NCI-H345 treated with DMSO at 0.1 percent for 48 hours (cell line): Measurements from ENCODE around the gene CBLN3.
"Not testable (repeated sequence)": the region's sequence is repeated elsewhere in the genome, so short reads cannot be mapped to it uniquely, and the experiment has no call there.

Experiments
- DNase-seq: peaks from one replicate; lab custom pipeline; 2025; ENCODE audit not compliant: unreplicated experiment; lab: John Stamatoyannopoulos, UW

The CBLN3 gene

DNA sequence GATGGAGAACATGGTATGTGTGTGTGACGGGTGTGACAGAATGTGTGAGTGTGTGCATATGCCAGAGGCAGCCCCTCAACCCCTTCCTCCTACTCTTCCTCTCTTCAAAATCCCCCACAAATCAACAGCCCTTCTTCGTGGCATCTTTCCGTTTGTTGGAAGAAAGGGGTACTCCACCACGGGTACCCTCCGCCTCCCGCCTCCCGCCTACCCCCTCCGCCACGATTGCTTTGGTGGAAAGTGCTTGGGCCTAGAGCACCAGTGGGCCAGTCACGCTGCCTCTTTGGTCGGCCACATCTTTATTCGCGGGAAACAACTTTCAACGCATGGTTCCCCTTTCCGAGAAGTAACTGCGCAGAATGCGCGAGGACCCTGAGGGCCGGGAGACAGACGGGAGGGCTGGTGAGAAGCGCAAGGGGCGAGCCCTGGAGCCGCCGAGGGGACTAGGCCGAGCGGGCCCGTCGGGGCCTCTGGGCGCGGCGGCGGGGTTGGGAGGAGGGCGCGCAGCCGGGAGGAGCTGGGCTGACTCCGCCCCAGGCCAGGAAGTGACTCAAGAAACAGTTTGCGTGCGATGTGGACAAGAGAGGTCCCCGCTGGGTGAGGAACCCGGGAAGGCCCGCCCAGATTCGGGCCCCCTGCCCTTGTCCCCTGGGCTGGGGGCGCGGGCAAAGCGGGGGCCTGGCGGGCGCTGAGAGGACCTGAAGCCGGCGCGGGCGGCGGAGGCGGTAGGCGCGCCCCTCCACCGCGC is at the start of gene CBLN3, which contains the start of gene KHNYN:
CBLN3 (minus strand) TSS at position 274 of the 748 bp plus-strand sequence. CDS start 614 bp downstream, outside the sequence.
KHNYN (plus strand) TSS at position 560 of the 748 bp plus-strand sequence. CDS start 777 bp downstream, outside the sequence.
- no peak for DNase-seq

DNA sequence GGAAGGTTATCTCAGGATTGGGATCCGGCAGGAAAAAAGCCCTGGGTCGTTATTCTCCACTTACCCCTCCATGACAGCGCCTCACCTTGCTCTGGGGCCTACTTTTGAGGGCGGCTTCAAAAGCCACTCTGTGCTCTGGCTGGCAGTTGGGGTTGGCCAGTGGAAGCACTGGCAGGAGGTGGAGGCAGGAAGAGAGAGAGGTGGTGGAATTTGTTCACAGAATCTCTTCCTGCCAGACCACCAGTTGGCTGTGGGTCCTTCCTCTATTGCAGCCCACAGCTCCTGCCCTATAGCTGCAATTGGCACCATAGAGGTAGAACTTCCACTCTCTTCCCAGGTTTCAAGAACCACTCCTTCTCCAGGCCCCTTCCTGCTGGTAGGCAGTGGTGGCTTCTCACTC is 45.8 kb upstream of the CBLN3 start:
- no peak for DNase-seq

DNA sequence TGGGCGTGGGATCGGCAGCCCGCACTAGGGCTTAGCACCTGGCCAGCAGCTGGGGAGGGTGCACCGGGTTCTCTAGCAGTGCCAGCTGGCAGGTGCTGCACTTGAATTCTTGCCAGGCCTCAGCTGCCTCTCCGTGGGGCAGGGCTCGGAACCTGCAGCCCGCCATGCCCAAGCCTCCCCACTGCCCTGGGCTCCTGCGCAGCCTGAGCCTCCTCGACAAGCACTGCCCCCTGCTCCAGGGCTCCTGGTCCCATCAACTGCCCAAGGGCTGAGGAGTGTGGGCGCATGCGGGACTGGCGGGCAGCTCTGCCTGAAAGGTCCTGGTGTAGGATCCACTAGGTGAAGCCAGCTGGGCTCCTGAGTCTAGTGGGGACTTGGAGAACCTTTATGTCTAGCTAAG is 43.7 kb upstream of the CBLN3 start:
- DNase-seq, result no peak

DNA sequence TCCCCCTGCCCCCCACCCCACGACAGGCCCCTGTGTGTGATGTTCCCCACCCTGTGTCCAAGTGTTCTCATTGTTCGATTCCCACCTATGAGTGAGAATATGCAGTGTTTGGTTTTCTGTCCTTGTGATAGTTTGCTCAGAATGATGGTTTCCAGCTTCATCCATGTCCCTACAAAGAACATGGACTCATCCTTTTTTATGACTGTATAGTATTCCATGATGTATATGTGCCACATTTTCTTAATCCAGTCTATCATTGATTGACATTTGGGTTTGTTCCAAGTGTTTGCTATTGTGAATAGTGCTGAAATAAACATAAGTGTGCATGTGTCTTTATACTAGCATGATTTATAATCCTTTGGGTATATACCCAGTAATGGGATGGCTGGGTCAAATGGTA is 41.0 kb upstream of the CBLN3 start:
- DNase-seq, result not testable (repeated sequence)

DNA sequence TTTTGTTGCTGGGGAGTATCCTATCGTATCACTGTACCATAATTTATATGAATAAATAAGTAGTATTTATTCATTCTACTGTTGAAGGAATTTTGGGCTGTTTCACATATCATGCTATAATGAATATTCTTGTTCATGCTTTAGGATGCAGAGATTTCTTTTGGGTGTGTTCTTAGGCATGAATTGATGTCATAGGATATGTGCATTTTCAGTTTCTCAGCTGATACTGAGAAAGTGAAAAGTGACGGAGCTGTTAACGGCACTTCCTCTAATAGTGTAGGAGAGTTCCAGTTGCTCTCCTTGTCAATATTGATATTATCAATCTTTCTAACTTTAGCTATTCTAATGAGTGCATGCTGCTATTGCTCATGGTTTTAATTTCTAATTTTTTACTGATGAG is 36.3 kb upstream of the CBLN3 start:
- DNase-seq, result no peak

DNA sequence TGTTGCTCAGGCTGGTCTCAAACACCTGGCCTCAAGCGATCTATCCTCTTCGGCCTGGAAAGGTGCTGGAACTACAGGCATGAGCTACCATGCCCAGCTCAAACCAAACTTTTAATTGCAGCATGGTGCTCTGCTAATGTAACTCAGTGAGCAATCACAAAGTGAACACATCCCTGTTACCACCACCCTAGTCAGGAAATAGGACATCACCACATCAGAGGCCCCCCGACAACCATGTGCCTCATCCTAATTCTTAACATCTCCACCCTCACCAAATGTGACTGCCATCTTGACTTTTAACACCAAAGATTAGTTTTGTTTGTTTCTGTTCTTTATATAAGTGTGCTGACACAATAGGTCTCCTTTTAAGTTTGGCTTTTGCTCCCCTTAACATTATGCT is 35.9 kb upstream of the CBLN3 start:
- no peak for DNase-seq

DNA sequence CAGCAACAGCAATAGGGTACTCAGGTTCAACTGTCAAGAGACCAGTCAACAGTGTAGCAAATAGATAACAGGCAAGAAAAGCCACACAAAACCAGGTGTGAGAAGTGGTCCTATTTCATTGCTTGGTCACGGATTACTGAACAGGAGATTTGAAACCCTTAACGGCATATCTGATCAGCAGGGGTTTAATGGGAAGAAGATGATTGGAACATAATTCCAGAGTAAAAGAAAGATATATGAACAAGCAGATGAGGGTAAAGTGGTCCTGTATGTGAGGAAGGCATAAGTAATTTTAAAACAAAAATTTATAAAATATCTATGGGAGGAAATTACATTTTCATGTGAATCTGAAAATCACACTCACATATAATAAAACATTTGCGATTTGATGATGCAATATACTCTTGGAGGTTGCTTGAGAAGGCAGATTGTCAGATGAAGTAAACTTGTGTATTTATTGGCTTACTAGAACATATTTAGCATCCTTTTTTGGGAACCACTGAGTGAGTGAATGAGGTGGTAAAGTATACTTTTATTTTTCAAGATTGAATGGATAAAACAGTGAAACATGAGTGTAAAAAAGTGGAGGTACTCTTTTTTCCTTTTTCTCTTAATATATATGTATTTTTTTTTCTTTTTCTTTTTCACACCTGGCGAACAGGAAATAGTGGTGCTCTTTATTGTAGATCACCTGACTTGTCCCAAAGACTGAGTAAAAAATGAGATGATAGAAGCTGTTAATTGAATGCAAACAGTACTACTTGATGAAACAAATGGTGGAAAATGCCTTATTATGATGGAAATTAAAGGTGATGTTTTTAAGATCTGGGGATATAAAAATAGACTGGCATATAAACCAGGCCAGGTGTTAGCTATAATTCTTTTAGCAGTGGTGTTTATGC is 34.7 kb upstream of the CBLN3 start:
- DNase-seq, result no peak

DNA sequence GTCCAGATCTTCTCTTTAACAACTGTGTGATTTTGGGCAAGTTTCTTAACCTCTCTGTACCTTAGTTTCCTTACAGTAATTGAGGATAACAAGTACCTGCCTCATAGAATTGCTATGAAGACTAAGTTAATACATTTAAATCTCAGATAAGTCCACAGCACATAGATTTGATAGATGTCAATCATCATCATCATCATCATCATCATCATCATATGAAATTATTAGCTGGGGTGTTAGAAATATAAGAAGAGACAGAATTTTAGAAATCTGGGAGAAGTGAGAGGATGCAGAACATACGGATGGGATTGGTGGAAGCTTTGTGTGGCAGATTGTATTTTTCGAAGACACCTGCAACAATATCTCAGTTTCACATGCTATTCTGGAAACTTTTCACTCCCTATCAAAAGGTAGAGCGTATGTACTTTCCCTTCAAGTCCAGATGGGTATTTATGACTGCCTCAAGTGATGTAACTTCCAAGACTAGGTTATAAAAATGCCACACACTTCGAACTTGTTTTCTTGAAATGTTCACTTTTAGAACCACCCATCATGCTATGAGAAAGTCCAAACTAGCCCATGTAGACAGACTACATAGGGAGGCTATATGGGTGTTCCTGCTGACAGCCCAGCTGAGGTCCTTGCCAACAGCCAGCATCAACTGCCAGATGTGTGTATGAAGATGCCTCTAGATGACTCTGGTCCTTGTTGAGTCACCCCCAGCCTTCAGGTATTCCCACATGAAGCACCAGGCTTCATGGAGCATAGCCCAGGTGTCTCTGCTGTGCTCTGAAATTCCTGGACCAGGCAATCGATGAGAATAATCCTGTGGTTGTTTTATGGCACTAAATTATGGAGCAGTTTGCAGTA is 33.8 kb upstream of the CBLN3 start:
- no peak for DNase-seq

DNA sequence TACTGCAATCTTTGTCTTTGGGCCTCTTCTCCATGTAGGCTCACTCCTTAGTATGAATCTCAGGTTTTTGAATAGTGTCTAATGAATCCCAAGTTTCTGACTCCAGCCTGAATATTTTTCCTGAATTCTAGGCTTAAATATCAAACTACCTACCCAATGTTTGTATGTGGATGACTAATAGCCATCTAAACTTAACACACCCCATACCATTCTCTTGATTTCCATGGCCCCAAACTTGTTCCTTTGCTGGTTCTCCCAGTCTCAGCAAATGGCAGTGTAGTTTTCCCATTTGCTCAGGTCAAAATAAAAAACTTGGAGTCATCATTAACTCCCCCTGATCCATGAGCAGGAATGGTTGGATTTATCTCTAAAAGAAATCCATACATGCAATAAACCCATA is 31.9 kb upstream of the CBLN3 start:
- no peak for DNase-seq

DNA sequence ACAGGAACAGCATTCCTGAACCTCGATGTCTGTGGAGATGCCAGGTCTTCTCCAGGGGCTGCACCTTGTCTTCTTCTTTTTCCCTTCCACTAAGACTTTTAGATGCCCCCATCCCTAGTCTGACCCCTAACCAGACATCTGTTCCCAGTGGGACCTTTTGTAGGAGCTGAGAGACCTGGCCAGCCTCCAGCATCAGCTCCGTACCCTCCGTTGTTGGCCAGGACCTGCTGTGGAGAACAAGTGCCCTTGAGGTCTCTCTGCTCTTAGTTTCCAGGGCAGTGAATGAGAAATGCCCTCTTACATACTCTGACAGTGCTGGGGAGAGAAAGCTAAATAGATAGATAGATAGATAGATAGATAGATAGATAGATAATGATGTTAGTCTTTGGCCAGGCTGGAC is 29.9 kb upstream of the CBLN3 start:
- DNase-seq, result no peak

DNA sequence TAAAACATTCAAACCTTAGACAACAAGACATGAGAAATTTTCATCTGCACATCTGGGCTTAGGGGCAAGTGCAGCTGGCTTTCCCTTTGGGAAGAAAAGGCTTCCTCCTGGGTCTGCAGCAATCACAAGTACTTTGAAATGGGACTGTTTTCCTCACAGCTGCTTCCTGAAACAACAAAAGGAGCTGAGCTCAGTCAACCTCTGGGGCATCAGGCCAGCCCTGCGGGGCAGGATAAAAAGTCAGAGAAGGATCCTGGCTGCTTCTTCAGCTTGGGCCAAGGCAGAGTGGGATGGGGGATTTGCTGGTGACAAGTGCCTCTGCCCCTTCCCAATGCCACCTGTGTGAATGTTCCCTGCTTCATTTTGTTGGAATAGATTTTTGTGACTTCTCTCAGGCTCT is 29.3 kb upstream of the CBLN3 start:
- DNase-seq, result no peak

DNA sequence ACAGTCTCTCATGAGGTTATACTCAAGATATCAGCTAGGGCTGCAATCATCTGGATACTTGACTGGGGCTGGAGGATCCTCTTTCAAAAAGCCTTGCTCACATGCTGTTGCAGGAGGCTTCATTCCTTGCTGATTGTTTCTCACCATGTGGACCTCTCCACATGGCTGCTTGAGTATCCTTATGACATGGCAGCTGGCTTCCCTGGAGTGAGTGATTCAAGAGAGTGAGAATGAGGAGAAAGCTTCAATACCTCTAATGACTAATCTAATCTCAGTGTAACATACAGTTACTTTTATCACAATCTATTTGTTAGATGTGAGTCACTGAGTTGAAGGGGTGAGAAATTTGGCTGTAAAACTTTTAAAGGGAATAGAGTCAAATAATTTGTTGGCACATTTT is 27.5 kb upstream of the CBLN3 start:
- no peak for DNase-seq

DNA sequence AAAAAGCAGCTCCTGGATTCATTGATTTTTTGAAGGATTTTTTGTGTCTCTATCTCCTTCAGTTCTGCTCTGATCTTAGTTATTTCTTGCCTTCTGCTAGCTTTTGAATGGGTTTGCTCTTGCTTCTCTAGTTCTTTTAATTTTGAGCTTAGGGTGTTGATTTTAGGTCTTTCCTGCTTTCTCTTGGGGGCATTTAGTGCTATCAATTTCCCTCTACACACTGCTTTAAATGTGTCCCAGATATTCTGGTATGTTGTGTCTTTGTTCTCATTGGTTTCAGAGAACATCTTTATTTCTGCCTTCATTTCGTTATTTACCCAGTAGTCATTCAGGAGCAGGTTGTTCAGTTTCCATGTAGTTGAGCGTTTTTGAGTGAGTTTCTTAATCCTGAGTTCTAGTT is 21.4 kb upstream of the CBLN3 start:
- DNase-seq, result not testable (repeated sequence)

DNA sequence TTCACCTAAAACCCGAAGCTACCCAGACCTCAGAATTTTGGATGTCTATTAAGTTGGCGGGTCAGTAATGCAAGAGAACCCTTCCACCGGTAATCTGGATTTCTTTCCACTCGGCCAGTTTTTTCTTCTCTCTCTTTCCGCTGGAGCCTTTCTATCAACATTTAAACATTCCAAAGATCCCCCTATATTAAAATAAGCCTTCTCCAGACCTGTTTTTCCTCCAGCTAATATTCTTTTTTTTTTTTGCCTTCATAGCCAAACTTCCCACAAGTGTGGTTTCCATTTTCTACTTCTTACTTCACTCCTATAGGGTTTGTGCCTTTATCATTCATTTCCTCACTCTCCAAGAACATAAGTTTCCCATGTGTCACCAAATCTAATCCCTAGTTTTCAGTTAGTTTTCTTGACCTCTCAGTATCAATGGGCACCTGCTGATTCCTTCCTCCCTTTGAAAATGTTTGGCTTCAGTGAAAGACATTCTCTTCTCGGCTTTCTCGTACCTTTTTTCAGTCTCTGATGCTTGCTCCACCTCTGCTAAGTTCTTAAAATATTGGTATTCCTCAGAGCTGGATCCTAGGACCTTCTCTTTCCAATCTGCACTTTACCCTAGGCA is 13.7 kb upstream of the CBLN3 start:
- no peak for DNase-seq

DNA sequence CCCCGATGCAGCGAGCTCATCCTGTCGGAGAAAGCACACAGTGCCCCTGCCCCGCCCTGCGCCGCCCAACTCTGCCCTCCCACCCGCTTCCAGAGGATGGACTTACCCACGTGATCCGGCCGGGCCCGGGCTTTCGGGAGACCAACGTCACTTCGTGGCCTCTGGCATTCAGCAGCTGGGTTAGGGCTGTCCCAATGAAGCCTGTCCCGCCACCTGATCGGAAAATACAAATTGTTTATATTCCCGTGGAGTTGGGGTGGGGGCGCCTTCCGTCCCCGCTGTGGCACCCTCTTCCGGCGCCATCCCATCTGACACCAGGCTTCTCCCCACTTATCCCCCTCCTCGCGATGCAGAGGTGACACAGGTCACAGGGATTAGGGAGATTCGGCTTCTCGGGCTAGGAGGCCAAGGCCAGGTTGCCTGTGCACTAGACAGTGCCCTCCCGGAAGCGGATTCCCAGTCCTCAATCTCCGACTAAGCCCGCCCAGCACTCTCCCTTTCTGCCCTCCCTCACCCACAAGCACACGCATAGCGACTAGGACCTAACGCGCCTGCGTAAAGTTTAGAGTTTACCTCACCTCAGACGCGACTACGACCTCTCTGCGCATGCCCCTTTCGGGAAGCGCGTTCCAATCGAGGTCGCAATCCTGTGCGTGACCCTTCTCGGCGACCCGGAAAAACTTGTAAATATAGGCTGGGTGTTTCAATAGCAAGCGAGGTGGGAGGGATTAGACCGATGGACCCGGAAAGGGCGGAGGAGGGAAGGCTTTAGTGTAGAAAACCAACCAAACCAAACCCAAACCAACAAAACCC is 13.0 kb upstream of the CBLN3 start, which contains the start of gene SDR39U1:
SDR39U1 (minus strand) TSS at position 537 of the 813 bp plus-strand sequence; CDS start at position 530, 7 bp downstream.
- DNase-seq, result peak; percentile 98

DNA sequence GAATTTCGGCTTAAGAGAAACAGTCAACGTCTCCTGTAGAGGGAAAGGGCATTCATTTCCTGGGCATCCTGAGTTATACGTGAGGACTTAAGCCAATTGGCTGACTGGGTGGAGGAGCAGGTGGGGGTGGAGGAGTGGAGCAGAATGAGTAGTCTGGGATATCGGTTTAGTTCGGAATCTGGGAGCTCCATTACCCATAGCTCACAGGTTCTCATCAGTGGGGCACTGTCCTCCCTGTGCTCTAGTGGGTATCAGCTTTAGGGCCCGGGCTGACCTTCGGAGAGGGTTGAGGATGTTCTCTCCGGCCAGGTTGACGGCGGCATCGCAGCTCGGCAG is 12.4 kb upstream of the CBLN3 start:
- DNase-seq, result no peak

DNA sequence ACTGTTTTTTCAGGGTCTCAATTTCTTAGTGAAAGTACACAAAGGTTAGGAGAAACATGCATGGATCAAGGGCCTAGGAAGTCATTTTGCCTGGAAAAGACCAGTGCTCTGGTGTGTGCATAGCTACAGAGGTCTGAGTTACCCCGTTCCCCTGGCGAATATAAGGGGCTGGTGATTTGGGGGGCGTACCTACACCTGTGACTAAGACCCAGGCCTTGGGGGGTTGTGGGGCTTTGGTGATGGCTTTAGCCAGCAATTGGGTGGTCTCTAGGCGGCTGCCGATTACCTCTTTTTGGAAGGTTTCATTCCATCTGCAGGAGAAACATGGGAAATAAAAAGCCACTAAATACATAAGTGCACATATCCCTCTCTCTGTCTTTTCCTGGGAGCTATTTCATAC is 12.0 kb upstream of the CBLN3 start:
- no peak for DNase-seq

DNA sequence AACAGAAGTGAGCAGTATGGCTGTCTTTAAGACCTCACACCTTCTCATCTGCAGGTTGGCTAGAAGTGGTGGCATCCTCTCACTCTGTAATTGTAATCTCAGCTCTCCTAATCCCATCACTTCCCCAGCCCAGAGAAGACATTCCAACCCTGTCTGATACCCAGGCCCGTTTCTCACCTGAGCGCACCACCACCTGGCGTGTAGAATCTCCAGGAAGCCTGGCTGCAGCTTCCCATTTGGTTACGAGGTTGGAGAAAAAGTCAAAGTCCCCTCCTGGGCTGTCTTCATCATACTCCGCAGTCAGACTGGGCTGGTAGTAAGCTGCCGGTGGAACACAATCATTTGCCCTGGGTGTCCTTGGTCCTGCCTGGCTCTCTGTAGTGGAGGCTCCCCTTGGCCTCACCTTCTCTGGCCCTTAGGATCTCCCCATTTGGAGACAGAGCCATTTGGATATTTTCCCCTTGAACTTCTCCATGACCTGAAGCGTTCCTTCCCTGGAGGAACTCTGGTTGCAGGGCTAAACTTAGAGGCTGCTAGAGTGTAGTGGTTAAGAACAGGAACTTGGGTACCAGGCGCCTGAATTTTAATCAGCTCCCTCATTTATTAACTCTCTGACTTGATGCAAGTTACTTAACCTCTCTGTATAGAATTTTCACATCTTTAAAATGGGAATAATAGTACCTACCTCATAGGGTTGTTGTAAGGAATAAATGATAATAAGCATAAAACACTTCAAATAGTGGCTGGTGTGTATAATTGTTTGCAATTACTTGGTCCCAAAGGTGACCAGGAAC is 11.3 kb upstream of the CBLN3 start:
- DNase-seq, result no peak
